Epithelial cell of proximal tubule (primary cell): ENCODE data around the gene NXPH3. TPM values are rescaled to one million over a fixed set of nuclear protein-coding genes. Genes with fewer than 3 reads are reported as not detected.

ENCODE experiments used
- DNase-seq: peaks from one replicate; pipeline ENCODE4 v3.0.0-alpha.2; 2011; ENCODE audit warnings: low read depth
- H3K4me3 ChIP-seq: 2 replicates; pipeline ENCODE4 v1.5.1; 2011; ENCODE audit warnings: low read depth, mild to moderate bottlenecking, low read length
- total RNA-seq: library from RNA; depleted of rRNA; stranded (reverse); fragments of >200 nt; gene quantifications from 2 replicates; pipeline ENCODE4 v1.2.3, GENCODE V29; 2015
- TF ChIP-seq, protein P1 (sequence below): conservative IDR thresholded peaks from 2 replicates; pipeline ENCODE4 v1.5.1; 2012; ENCODE audit warnings: low read depth, mild to moderate bottlenecking, low read length

The NXPH3 gene
- total RNA-seq, 1 donor from 2014 or later = 0.69 TPM

DNA sequence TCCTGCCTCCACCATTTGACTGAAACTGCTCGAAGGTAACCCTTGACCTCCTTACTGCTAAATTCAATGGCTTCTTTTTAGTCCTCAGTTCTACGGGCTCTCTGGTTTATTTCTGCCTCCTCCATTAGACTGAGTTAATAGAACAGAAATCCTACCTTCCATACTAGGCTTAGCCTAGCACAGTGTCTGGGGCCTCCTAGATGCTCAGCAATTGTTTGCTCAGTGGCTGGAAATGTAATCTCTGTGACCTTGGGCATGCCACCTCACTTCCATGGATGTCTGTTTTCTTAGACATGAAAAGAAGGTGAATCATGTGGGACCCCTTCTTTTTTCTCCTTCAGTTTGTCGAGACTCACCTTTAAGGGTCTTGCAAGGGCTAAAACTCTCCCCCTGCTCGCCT lies 19.7 kb downstream of the NXPH3 start:
- TF ChIP-seq, protein P1, sequence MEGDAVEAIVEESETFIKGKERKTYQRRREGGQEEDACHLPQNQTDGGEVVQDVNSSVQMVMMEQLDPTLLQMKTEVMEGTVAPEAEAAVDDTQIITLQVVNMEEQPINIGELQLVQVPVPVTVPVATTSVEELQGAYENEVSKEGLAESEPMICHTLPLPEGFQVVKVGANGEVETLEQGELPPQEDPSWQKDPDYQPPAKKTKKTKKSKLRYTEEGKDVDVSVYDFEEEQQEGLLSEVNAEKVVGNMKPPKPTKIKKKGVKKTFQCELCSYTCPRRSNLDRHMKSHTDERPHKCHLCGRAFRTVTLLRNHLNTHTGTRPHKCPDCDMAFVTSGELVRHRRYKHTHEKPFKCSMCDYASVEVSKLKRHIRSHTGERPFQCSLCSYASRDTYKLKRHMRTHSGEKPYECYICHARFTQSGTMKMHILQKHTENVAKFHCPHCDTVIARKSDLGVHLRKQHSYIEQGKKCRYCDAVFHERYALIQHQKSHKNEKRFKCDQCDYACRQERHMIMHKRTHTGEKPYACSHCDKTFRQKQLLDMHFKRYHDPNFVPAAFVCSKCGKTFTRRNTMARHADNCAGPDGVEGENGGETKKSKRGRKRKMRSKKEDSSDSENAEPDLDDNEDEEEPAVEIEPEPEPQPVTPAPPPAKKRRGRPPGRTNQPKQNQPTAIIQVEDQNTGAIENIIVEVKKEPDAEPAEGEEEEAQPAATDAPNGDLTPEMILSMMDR = no peak
- DNase-seq = no peak
- H3K4me3 ChIP-seq = no peak overlapping the region

GRCh38 chr17:49595980-49596379 lies 20.3 kb downstream of the NXPH3 start:
- TF ChIP-seq, protein P1 = no peak
- no peak overlapping the region for H3K4me3 ChIP-seq
- no peak for DNase-seq

DNA sequence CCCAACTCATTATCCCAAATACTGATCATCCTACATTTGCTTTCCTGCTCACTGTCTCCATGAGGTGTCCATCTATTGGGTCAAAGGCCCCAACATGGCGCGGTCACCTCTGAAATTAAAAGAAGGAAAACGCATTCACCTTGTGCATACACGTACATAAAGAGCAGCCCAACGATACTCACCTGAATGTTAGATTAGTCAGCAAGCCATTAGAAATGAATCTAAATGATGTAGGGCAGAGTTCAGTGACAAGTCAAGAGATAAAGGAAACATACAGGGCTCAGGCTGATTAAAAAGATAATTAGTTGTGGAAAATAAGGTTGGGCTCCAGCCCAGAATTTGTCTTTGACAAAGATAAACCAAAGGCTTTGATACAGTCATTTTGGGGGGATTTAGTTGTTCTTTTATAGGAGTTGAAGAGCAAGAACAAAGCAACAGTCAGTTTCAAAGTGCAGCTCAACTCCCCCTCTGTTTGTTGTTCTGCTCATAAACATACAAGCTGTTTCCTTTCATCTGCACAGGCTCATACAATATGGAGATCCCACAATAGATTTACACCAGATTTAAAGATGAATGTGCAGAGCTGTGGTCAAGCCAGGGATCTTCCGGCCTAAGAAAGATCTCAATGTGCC lies 21.1 kb downstream of the NXPH3 start:
- TF ChIP-seq, protein P1 = no peak
- no peak overlapping the region for H3K4me3 ChIP-seq
- DNase-seq = no peak

- no peak for DNase-seq
- no peak overlapping the region for H3K4me3 ChIP-seq
- TF ChIP-seq, protein P1 = no peak
Observed at GRCh38 chr17:49597436-49597835, 21.8 kb downstream of the NXPH3 start.

GRCh38 chr17:49597928-49598655 lies 22.4 kb downstream of the NXPH3 start:
- no peak overlapping the region for H3K4me3 ChIP-seq
- no peak for DNase-seq
- TF ChIP-seq, protein P1 = no peak

- no peak for DNase-seq
- TF ChIP-seq, protein P1 = no peak
Observed at GRCh38 chr17:49598918-49599317, 23.2 kb downstream of the NXPH3 start.

DNA sequence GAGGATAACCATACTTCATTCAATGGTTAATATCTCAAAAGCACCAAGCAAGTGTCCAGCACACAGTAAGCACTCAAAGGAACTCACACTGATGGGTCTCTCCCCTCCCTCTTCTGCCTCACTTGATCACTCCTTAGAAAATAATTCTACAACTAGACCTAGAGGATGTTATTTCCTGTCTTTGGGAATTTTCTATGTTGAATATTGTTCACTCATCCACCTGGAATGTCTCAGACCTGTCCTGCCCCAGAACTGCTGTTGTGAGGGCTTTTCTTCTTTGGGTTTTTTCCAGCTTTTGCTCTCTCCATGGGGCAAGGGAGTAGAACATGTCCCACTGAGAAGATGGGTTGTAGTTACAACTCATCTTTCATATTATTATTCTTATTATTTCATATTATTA lies 25.3 kb downstream of the NXPH3 start:
- TF ChIP-seq, protein P1 = no peak
- H3K4me3 ChIP-seq = no peak overlapping the region
- DNase-seq = no peak

More at GRCh38 chr17:49598918-49599317, 23.2 kb downstream of the NXPH3 start:
- H3K4me3 ChIP-seq = no peak overlapping the region
